Ramos (cell line): ENCODE measurements around the gene HOXC12.

Experiments
- in situ Hi-C: fragments of 300-500 bp; cut with MboI; formaldehyde crosslinking; loops from one replicate; pipeline ENCODE4 v1.14.3; 2022; ENCODE audit warnings: low sequenced_read_pairs; ENCODE audit not compliant: unreplicated experiment

The HOXC12 gene

GRCh38 chr12:53978477-53979356 lies 24.0 kb downstream of the HOXC12 start:
- in situ Hi-C loops, result loop anchor here (25.0 kb wide), 1 partner anchor 384 kb away; the partner anchor contains the start of gene GPR84

GRCh38 chr12:53980104-53980801 lies 25.6 kb downstream of the HOXC12 start:
- in situ Hi-C loops, result loop anchor here (10.0 to 25.0 kb wide), 2 partner anchors 275 to 382 kb away; partner anchors contain the start of gene GPR84

GRCh38 chr12:53980802-53981496 lies 26.2 kb downstream of the HOXC12 start:
- in situ Hi-C loops, result loop anchor here (10.0 to 25.0 kb wide), 2 partner anchors 276 to 381 kb away; partner anchors contain the start of gene GPR84

GRCh38 chr12:53981634-53982565 lies 27.2 kb downstream of the HOXC12 start:
- in situ Hi-C loops, result loop anchor here (10.0 to 25.0 kb wide), 2 partner anchors 277 to 380 kb away; partner anchors contain the start of gene GPR84

GRCh38 chr12:53982648-53983567 lies 28.2 kb downstream of the HOXC12 start:
- in situ Hi-C loops, result loop anchor here (10.0 to 25.0 kb wide), 2 partner anchors 278 to 379 kb away; partner anchors contain the start of gene GPR84

GRCh38 chr12:53983568-53983949 lies 28.9 kb downstream of the HOXC12 start:
- in situ Hi-C loops, result loop anchor here (10.0 to 25.0 kb wide), 2 partner anchors 279 to 379 kb away; partner anchors contain the start of gene GPR84

GRCh38 chr12:53983950-53984572 lies 29.4 kb downstream of the HOXC12 start:
- in situ Hi-C loops, result loop anchor here (10.0 to 25.0 kb wide), 2 partner anchors 279 to 378 kb away; partner anchors contain the start of gene GPR84

- in situ Hi-C loops, result loop anchor here (10.0 to 25.0 kb wide), 2 partner anchors 280 to 377 kb away; partner anchors contain the start of gene GPR84
Observed at GRCh38 chr12:53984901-53985691, 30.4 kb downstream of the HOXC12 start, which contains the start of gene HOXC10. Gene HOXC10 (plus strand): TSS chr12:53985146. CDS start chr12:53985260, 114 bp downstream.

- in situ Hi-C loops, result loop anchor here (10.0 to 25.0 kb wide), 2 partner anchors 281 to 377 kb away; partner anchors contain the start of gene GPR84
Observed at GRCh38 chr12:53985692-53985993, 30.9 kb downstream of the HOXC12 start.

GRCh38 chr12:53985994-53986685 lies 31.4 kb downstream of the HOXC12 start:
- in situ Hi-C loops, result loop anchor here (10.0 to 25.0 kb wide), 2 partner anchors 281 to 376 kb away; partner anchors contain the start of gene GPR84

GRCh38 chr12:53986686-53987483 lies 32.2 kb downstream of the HOXC12 start:
- in situ Hi-C loops, result loop anchor here (10.0 to 25.0 kb wide), 2 partner anchors 282 to 375 kb away; partner anchors contain the start of gene GPR84

- in situ Hi-C loops, result loop anchor here (10.0 to 25.0 kb wide), 2 partner anchors 283 to 374 kb away; partner anchors contain the start of gene GPR84
Observed at GRCh38 chr12:53987787-53988230, 33.1 kb downstream of the HOXC12 start.

GRCh38 chr12:53988541-53989226 lies 34.0 kb downstream of the HOXC12 start:
- in situ Hi-C loops, result loop anchor here (10.0 to 25.0 kb wide), 2 partner anchors 284 to 374 kb away; partner anchors contain the start of gene GPR84
